HG02970 (cell line): ENCODE results near the gene RBM39.
"Not testable (repeated sequence)": the region's sequence is repeated elsewhere in the genome, so short reads cannot be mapped to it uniquely, and the experiment has no call there.

ENCODE experiments used
- ATAC-seq: cut with Tn5 transposase; IDR thresholded peaks from one replicate; pipeline ENCODE4 v1.9.1; 2021; ENCODE audit warnings: mild to moderate bottlenecking, moderate library complexity, moderate number of reproducible peaks; ENCODE audit not compliant: unreplicated experiment, low FRiP score

RBM39 gene

GRCh38 chr20:35710884-35711587 is 31.0 kb downstream of the RBM39 start:
- ATAC-seq: no peak

- ATAC-seq: no peak
These were observed 32.0 kb downstream of the RBM39 start for GRCh38 chr20:35710039-35710438.

DNA sequence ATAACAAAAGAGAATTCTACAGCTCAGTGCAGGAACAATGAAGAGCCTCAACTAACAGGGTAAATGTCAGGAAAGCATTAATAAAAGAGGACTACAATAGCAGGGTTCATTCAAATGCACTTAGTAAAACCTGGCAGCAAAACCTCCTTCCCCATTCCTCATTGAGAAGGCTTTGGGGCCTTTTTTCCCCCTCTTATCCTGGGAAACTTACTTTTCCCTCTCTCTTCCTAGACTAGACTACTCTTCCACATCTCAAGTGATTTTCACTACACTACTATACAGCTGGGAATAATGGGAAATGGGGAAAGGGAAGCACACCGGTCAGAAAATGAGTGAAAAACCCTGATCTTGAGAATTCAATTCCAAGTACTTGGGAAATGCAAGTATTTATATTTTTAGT is 32.8 kb downstream of the RBM39 start:
- no peak for ATAC-seq

- no peak for ATAC-seq
These were observed 33.6 kb downstream of the RBM39 start for GRCh38 chr20:35708502-35708901.

DNA sequence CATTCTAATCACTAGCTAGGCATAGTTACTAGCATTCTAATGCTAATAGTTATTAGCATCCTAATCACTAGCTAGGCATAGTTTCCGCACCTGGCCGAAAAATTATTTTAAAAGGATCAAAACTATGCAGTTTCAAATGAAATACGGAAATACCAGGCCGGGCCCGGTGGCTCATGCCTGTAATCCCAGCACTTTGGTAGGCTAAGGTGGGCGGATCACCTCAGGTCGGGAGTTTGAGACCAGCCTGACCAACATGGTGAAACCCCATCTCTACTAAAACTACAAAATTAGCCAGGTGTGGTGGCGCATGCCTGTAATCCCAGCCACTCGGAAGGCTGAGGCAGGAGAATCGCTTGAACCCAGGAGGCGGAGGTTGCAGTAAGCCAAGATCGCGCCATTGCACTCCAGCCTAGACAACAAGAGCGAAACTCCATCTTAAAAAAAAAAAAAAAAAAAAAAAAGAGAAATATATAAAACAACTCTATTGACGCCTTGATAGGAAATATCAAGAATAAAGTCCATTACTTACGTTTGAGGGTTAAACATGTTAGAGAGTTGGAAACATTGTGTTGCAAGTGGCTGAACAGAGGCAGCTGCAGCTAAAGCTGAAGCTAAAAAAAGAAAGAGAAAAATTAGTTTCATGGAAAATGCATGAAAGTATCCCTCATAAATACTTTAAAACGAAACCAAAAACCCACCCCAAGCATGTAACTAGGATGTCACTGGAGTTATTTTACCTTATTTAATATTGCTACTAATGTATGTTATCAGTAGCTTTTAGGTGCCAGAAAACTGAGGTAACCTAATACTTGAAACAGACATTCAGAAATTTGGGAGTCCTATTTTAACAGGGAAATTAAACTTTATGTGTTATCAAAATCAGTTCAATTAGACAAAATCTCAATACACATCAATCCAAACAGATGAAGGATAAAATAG is 35.2 kb downstream of the RBM39 start:
- ATAC-seq: not testable (repeated sequence)

GRCh38 chr20:35705894-35706293 is 36.2 kb downstream of the RBM39 start:
- ATAC-seq: not testable (repeated sequence)

- no peak for ATAC-seq
These were observed 37.4 kb downstream of the RBM39 start for GRCh38 chr20:35704514-35705261.

DNA sequence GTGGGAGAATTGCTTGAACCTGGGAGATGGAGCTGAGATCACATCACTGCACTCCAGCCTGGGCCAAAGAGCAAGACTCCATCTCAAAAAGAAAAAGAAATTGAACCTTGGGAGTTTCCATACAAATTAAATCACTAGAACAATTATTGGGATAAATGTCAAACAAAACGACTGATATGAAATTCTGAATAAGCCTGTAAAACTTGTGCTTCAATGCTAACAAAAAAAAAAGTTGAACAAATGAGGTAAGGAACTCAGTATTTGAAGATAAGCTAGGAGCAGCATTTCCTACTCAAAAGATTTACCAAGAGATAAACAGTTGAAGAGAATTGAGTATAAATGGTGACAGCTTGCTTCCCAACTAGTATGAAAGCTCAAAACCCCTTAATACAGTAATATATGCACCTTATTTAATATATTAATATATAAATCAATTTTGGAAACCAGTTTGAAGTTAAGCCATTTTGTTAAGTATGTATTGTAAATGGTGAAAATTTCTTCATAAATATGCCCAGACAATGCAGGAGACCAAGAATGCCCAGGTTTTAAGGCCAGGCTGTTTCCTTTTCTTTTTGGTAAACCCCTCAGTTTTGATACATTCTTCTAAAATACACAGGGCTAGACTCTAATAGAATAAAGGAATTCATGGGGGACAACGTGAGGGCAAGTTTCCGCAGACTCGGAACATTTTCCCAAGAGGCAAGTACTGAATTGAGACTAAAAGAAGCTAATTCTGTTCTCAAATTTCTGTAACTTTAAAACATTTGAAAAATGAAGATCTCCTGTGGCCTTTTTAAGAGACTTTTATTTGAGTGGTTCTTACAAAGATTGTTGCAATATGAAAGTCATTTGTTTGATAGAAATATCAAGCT is 39.0 kb downstream of the RBM39 start:
- no peak for ATAC-seq

DNA sequence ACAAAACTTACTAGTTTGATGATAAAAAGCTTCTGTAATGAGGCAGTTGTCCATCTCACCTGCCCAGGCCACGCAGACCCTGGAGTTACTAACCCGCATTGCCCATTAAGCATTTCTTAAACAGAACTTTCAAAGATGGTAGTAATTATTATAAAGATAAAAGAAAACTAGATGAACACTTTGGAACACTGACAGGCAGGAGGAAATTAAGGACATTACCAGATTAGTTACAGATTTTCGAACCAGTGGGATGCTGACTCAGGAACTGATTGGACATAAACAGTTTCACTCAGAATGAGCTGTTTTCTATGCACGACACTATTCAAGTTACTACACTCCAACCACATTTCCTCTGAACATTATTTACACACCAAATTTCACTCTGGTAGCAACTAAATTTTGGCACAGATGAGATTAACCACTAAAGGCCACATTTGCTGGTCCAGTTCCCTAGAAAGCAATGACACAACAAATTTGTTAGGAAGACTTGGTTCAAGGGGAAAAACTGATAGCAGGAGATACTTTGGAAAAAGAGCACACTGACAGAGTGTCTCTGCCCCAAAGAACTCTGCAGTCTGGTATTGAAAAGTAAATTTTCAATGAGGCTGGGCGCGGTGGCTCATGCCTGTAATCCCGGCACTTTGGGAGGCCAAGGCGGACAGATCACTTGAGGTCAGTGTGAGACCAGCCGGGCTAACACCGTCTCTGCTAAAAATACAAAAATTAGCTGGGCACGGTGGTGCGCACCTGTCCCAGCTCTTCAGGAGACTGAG is 39.8 kb downstream of the RBM39 start:
- no peak for ATAC-seq

GRCh38 chr20:35700625-35701148 is 41.4 kb downstream of the RBM39 start:
- ATAC-seq: no peak

GRCh38 chr20:35699957-35700624 is 42.0 kb downstream of the RBM39 start:
- no peak for ATAC-seq

DNA sequence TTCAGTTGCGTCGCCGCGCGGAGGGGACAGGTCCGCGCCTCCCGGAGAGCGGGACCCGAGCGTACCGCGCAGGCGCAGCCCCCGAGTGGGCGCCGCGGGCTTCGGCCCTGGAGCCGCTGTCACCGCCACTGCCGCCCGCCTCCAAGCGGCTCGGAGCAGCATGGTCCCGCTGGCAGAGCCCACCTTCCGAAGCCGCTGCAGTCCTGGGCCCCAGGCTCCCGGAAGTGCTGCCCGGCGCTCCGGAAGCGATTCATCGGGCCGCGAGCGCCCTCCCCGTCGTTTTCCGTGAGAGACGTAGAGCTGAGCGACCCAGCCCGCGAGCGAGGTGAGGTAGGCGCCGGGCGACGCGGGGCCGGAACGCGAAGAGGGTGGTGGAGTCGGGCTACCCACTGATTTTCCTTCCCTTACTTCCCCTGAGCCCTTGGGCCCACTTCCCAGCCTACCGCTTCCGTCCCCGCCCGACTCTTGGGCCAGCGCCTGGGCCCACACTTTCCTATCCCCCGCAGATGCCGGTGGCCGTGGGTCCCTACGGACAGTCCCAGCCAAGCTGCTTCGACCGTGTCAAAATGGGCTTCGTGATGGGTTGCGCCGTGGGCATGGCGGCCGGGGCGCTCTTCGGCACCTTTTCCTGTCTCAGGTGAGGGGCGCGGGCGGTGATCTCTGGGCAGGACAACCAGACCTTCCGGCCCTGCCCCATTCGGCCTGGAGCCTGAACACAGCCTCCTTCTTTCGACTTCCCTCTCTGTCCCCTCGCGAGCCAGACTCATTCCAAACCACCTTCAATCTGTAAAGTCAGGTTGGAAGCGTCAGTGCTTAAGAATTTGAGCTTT is 42.7 kb downstream of the RBM39 start, which contains the start of the genes NFS1 and ROMO1:
TSS of gene NFS1 (minus strand) at position 226 of the 830 bp plus-strand sequence. CDS start at position 162, 64 bp downstream.
TSS of gene ROMO1 (plus strand) at position 279 of the 830 bp plus-strand sequence. CDS start at position 507, 228 bp downstream.
- ATAC-seq: peak; percentile 88

DNA sequence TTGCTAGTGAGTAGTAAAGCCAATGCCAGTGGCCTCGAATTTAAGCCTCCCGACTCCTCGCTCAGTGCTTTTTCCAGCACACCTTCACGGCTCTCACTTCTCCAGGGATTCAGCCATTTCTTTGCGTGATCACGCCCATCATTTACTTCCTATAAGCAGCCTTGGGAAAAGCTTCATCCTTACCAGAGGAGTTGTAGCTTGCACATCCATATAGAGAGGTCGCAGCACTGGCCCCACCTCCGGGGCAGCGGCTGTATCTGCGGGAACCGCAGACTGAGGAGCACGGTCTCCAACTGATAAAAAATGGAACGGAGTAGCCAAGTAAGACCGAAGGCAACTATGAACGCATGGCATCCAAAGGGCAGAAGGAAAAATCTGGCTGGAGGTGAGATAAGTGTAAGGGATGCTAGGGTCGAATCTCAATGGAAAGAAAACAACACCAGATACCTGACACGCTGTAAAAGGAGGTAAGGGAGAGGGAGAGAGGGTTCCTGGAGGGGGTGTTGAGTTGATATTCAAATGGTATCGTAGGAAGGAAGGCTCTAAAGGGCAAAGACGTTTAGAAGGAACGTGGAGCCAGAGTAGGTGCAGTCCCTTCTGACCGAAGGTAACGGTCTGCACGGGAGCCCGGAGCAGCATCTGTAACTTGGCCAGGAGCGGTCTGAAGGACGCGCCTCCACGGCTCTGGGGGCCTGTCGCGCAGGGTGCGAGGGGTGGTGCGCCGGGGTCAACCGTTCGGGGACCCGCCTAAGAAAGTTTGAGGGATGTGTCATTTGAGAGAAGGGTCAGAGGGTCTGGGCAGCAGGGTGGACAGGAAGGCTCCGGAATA is 43.5 kb downstream of the RBM39 start:
- no peak for ATAC-seq

DNA sequence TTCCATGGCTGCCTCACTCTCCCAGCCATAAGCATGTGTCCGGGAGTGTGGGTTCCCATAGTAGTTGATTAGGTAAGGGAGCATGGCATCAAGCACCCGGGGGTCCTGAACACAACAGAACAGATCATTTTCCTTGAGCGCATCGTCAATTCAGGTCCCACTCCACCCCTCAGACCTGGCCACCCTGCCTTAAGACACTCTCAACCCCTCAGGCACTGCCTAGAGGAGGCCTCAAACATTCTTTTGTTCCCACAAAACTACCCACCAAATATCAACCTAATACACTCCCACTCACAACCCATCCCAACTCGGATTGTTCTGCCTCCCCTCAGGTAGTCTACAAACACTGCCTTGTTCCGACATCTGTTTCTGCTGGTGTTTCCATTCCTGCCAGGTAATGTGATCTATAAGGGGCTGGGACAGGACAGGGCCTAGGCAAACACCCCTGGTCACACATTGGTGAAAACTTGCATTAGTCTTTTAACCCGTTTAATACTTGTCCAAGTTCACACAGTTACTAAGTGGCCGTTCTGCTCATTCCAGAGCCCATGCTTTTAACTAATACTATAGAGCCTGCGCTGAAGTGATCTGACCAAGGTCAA is 44.3 kb downstream of the RBM39 start:
- no peak for ATAC-seq

- ATAC-seq: no peak
These were observed 46.1 kb downstream of the RBM39 start for GRCh38 chr20:35695978-35696377.

- ATAC-seq: no peak
These were observed 46.8 kb downstream of the RBM39 start for GRCh38 chr20:35695245-35695749.
